Measurements from ENCODE around the gene C14orf93.

Gene C14orf93

GRCh38 chr14:22986508-22987054, 23.4 kb downstream of the C14orf93 start:
- no peaks in the 10 kb centered on the region for H3K9me3 Mint-ChIP-seq
- H3K4me1 Mint-ChIP-seq: peaks cover 6% of the 10 kb centered on the region
- peaks cover 11% of the 10 kb centered on the region for H3K36me3 Mint-ChIP-seq (ENCODE audit: low read depth)
- no peak overlapping the region for H3K27ac Mint-ChIP-seq
- H3K4me3 Mint-ChIP-seq: peak overlapping the region in 1 of 3 experiments; percentile 23
- TF ChIP-seq, protein P1, sequence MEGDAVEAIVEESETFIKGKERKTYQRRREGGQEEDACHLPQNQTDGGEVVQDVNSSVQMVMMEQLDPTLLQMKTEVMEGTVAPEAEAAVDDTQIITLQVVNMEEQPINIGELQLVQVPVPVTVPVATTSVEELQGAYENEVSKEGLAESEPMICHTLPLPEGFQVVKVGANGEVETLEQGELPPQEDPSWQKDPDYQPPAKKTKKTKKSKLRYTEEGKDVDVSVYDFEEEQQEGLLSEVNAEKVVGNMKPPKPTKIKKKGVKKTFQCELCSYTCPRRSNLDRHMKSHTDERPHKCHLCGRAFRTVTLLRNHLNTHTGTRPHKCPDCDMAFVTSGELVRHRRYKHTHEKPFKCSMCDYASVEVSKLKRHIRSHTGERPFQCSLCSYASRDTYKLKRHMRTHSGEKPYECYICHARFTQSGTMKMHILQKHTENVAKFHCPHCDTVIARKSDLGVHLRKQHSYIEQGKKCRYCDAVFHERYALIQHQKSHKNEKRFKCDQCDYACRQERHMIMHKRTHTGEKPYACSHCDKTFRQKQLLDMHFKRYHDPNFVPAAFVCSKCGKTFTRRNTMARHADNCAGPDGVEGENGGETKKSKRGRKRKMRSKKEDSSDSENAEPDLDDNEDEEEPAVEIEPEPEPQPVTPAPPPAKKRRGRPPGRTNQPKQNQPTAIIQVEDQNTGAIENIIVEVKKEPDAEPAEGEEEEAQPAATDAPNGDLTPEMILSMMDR (IDR thresholded peaks at IDR 0.05; ENCODE audit: unreplicated experiment in 3 of 3): peak; percentile 87 to 94 (median 90)
- H3K27me3 Mint-ChIP-seq (ENCODE audit: low read depth): peaks cover 3% of the 10 kb centered on the region

DNA sequence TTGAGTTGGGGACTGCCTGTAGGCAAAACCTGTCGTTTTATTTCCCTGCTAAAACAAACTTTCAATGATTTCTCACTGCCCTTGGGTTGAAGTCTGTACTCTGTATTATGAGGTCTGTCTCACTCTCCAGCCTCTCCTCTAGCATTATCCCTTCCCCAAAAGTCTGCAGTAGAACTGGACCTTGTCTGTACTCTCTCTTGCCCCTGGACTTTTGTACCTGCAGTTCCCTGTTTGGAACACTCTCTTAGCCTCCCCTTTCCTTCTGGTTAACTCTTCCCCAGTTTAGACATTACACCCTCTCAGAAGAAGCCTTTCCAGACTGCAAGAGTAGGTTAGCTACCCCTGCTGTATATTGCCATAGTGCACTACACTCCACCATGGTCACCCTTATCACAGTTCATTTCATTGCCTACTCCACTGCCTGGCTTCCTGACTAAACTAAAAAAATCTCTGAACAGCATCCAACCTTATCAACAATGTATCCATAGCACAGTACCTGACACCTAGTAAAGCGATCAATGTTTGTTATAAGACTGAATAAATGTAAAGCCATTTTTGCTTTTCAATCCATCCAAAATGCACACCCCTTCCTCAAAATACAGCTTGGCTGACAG, 23.9 kb downstream of the C14orf93 start:
- peaks cover 11% of the 10 kb centered on the region for H3K36me3 Mint-ChIP-seq (ENCODE audit: low read depth)
- H3K27ac Mint-ChIP-seq: no peak overlapping the region
- H3K4me1 Mint-ChIP-seq: peaks cover 6% of the 10 kb centered on the region
- no peaks in the 10 kb centered on the region for H3K9me3 Mint-ChIP-seq
- TF ChIP-seq, protein P1 (IDR thresholded peaks at IDR 0.05; ENCODE audit: unreplicated experiment in 3 of 3): no peak
- H3K27me3 Mint-ChIP-seq (ENCODE audit: low read depth): peaks cover 3% of the 10 kb centered on the region
- H3K4me3 Mint-ChIP-seq: peak overlapping the region in 1 of 3 experiments; percentile 7

- Mint-ChIP-seq H3K27ac (no peak overlapping the region), H3K9me3 (no peaks in the 10 kb centered on the region), H3K4me1 (peaks cover 7% of the 10 kb centered on the region), H3K4me3 (peak overlapping the region; percentile 24 to 39 (median 27)), H3K27me3 (ENCODE audit: low read depth) (peaks cover 3% of the 10 kb centered on the region), H3K36me3 (ENCODE audit: low read depth) (peaks cover 10% of the 10 kb centered on the region)
- TF ChIP-seq, protein P1 (IDR thresholded peaks at IDR 0.05; ENCODE audit: unreplicated experiment in 3 of 3): no peak
These were observed 24.8 kb downstream of the C14orf93 start for GRCh38 chr14:22984959-22985658.

DNA sequence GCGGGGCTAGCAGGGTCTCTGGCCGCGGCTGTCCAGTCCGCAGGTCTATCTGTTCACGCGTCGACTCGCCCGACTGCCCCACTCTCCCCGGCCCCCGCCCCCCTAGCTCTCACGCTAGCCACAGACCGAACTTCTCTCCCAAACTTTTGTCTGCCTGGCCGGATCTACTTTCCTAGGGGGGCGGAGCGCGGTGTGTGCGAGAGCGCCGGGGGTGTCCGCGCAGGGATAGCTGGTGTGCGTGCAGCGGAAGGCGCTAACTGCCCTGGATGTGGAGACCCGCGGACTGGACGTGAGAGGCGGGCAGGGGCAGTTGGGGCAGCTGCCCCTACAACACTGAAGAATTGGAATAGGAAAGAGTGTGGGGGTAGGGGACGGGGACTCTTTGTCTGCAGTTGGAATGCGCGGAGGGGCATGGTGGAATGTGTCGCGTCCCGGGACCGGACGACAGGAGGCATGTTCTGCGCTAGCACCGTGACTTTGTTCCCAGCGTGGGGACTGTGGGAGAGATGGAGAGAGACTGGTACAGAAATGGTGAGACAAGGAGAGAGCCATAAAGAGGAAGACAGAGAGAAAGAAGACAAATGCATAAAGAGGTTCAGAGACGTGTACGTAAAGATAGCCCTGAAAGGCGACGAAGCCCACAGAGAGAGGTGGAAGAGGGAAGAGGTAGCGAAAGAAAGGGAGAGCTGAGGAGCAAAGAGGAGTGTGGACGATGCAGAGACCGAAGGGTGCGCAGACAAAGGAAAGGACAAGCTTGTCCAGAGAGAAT, 27.3 kb downstream of the C14orf93 start, which contains the start of gene AJUBA:
TSS of gene AJUBA (minus strand) at position 75 of the 769 bp plus-strand sequence. CDS start 285 bp downstream, outside the sequence.
- Mint-ChIP-seq H3K27ac (no peak within 1 kb of the TSS), H3K9me3 (no peaks in the 10 kb centered on the region), H3K27me3 (ENCODE audit: low read depth) (no peaks in the 10 kb centered on the region), H3K4me3 (peak within 1 kb of the TSS in 2 of 3 experiments; percentile 78 to 81), H3K4me1 (peaks cover 31% of the 10 kb centered on the region), H3K36me3 (ENCODE audit: low read depth) (peaks cover 11% of the 10 kb centered on the region)
- TF ChIP-seq, protein P1 (IDR thresholded peaks at IDR 0.05; ENCODE audit: unreplicated experiment in 3 of 3): no peak

GRCh38 chr14:22981876-22982476, 28.0 kb downstream of the C14orf93 start:
- H3K9me3 Mint-ChIP-seq: no peaks in the 10 kb centered on the region
- H3K27me3 Mint-ChIP-seq (ENCODE audit: low read depth): no peaks in the 10 kb centered on the region
- H3K4me1 Mint-ChIP-seq: peaks cover 38% of the 10 kb centered on the region
- peaks cover 15% of the 10 kb centered on the region for H3K36me3 Mint-ChIP-seq (ENCODE audit: low read depth)
- TF ChIP-seq, protein P1 (IDR thresholded peaks at IDR 0.05; ENCODE audit: unreplicated experiment in 3 of 3): no peak
- H3K27ac Mint-ChIP-seq: no peak overlapping the region
- H3K4me3 Mint-ChIP-seq: peak overlapping the region in 2 of 3 experiments; percentile 78 to 81
